DMS153 (cell line): ENCODE results near the gene SENP7.
A peak's percentile ranks its signal among the peaks of the same experiment; 100 is the strongest.
"Not testable (repeated sequence)": the region's sequence is repeated elsewhere in the genome, so short reads cannot be mapped to it uniquely, and the experiment has no call there.

Experiments
- DNase-seq: peaks from one replicate; lab custom pipeline; 2025; lab: John Stamatoyannopoulos, UW

SENP7 gene

GRCh38 chr3:101527906-101528305 is 14.9 kb upstream of the SENP7 start:
- no peak for DNase-seq

DNA sequence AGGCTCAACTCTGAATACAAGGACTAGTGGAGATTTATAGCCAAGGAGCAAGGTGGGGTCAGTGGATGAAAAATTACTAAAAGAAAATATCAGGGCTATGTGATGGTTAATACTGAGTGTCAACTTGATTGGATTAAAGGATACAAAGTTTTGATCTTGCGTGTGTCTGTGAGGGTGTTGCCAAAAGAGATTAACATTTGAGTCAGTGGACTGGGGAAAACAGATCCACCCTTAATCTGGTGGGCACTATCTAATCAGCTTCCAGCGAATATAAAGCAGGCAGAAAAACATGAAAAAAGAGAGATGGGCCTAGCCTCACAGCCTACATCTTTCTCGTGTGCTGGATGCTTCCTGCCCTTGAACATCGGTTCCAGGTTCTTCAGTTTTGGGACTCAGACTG is 14.4 kb upstream of the SENP7 start:
- DNase-seq = no peak

DNA sequence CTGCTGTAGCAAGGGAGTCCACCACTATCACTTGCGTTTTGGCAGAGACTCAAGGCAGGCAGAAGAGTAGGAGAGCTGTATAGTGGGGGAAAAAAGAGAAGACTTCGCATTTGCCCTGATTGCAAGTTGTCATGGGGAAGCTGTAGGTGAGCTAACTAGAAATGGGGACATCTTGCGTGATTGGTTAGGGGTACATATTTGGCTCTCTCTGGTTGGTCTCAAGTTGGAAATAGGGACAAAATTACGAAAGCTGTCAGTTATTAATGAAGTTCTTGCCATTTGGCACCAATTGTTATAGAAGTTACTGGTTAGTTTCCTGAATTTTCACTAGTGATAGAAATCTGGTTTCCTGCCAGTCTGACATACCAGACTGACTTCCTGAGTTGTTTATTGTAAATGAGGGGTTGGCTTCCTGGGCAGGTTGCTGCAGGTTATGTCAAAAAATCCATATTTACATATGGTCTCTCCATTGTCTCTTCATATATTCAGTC is 8.2 kb upstream of the SENP7 start:
- no peak for DNase-seq

DNA sequence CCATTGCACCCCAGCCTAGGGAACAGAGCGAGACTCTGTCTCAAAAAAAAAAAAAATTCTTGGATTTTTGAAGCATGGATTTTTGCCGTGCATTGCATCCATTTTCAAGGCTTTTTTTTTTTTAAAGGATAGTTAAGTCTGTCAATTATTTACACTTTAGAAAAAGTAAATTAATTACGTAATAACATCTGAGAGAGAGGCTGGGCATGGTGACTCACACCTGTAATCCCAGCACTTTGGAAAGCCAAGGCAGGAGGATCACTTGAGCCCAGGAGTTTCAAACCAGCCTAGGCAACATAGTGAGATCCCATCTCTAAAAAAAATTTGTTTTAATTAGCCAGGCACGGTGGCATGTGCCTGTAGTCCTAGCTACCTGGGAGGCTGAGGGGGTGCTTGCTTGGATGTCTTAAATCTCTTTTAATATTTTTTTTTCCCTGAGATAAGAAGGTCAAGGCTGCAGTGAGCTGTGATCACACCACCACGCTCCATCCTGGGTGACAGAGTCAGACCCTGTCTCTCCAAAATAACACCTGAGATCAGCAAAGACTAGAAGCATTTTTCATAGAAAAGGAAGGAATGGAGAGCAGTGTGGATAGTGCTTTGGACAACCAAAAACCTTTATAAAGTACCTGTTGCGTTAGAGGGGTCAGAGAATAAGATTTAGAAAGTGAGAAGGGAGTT is 6.8 kb upstream of the SENP7 start:
- no peak for DNase-seq

GRCh38 chr3:101518421-101518871 is 5.4 kb upstream of the SENP7 start:
- DNase-seq = no peak

DNA sequence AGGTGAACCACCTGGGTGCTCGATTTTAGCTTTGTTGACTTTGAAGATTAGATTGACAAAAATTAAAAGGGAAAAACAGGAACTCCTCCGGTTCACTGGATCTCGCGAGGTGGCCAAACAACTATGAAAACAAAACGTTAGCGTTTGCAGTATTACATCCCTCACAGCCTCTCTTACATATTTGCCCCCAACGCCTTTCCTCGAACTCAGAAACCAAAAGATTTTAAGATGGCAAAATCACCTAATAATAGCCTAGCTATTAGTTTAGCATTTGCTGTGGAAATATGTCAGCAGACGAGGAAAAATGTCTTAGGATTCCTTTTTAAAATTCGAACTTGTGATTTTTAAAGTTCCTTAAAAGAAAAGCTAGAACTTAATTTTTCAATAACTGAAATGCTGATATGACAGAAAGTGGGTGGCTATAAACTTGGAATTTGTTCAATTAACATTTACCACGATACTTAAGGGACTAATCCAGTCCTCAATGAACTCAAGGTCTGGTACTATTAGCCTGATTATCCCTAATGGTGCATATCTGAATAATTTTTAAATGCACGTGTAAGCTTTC is 491 bp upstream of the SENP7 start:
- DNase-seq = no peak

- DNase-seq = no peak
These were observed 691 bp downstream of the SENP7 start for GRCh38 chr3:101512396-101512645.

GRCh38 chr3:101509811-101510210 is 3.2 kb downstream of the SENP7 start:
- DNase-seq = no peak

GRCh38 chr3:101509281-101509680 is 3.7 kb downstream of the SENP7 start:
- no peak for DNase-seq

- DNase-seq = no peak
These were observed 11.2 kb downstream of the SENP7 start for GRCh38 chr3:101501783-101502182.

GRCh38 chr3:101500208-101500607 is 12.8 kb downstream of the SENP7 start:
- DNase-seq = no peak

GRCh38 chr3:101497803-101498202 is 15.2 kb downstream of the SENP7 start:
- DNase-seq = no peak

DNA sequence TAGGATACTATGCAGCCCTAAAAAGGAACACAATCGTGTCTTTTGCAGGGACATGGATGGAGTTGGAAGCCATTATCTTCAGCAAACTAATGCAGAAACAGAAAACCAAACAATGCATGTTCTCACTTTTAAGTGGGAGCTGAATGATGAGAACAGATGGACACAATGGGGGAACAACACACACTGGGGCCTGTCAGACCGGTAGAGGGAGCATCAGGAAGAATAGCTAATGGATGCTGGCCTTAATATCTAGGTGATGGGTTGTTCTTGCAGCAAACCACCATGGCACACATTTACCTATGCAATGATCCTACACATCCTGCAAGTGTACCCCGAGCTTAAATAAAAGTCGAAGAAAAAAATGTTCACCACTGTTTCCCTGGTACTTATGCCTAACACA is 17.5 kb downstream of the SENP7 start:
- DNase-seq = no peak

DNA sequence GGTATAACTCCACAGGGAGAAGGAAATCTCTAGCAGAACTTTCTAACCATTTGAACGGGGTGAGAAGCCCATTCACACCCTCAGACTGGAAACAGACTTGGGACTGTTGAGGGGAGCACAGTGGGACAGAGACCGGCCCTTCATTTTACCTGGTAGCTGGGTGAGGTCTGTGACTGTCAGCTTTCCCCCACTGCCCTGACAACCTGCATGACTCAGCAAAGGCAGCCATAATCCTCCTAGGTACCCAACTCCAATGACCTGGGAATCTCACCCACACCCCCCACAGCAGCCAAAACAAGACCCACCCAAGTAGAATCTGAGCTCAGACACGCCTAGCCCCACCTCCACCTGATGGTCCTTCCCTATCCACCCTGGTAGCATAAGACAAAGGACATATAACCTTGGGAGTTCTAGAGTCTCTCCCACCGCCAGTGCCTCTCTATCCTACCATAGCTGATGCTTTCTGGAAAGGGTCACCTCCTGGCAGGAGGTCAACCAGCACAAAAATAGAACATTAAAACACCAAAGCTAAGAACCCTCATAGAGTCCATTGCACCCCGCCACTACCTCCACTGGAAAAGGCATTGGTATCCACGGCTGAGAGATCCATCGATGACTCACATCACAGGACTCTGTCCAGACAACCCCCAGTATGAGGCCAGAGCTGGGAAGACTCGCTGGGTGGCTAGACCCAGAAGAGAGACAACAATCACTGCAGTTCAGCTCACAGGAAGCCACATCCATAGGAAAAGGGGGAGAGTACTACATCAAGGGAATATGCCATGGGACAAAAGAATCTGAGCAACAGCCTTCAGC is 28.0 kb downstream of the SENP7 start:
- DNase-seq = no peak

- DNase-seq = no peak
These were observed 34.0 kb downstream of the SENP7 start for GRCh38 chr3:101478980-101479379.

- not testable (repeated sequence) for DNase-seq
These were observed 38.0 kb downstream of the SENP7 start for GRCh38 chr3:101474841-101475552.

DNA sequence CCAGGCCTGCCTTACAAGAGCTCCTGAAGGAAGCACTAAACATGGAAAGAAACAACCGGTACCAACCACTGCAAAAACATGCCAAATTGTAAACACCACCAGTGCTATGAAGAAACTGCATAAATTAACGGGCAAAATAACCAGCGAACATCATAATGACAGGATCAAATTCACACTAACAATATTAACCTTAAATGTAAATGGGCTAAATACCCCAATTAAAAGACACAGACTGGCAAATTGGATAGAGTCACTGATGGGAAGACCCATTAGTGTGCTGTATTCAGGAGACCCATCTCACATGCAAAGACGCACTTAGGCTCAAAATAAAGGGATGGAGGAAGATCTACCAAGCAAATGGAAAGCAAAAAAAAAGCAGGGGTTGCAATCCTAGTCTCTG is 44.3 kb downstream of the SENP7 start:
- DNase-seq = not testable (repeated sequence)

DNA sequence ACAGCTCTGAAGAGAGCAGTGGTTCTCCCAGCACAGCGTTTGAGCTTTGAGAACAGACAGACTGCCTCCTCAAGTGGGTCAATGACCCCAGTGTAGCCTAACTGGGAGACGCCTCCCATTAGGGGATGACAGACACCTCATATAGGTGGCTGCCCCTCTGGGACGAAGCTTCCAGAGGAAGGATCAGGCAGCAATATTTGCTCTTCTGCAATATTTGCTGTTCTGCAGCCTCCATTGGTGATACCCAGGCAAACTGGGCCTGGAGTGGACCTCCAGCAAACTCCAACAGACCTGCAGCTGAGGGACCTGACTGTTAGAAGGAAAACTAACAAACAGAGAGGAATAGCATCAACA is 45.7 kb downstream of the SENP7 start:
- not testable (repeated sequence) for DNase-seq

DNA sequence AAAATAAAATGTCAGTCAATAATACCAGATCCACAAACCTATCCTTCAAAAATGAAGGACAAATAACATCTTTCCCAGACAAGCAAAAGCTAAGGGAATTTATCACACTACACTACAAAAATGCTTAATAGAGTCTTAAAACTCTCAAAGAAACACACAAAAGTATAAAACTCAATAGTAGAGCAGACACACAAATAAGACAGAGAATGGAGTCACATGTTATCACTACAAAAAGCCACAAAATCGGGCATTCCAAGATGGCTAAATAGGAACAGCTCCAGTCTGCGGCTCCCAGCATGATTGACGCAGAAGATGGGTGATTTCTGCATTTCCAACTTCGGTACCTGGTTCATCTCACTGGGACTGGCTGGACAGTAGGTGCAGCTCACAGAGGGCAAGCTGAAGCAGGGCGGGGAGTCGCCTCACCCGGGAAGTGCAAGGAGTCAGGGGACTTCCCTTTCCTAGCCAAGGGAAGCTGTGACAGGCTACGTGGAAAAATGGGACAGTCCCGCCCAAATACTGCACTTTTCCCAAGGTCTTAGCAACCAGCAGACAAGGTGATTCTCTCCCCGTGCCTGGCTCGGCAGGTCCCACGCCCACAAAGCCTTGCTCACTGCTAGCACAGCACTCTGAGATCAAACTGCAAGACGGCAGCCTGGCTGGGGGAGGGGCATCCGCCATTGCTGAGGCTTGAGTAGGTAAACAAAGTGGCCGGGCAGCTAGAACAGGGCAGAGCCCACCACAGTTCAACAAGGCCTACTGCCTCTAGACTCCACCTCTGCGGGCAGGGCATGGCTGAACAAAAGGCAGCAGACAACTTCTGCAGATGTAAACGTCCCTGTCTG is 46.3 kb downstream of the SENP7 start:
- DNase-seq = peak; percentile 12

DNA sequence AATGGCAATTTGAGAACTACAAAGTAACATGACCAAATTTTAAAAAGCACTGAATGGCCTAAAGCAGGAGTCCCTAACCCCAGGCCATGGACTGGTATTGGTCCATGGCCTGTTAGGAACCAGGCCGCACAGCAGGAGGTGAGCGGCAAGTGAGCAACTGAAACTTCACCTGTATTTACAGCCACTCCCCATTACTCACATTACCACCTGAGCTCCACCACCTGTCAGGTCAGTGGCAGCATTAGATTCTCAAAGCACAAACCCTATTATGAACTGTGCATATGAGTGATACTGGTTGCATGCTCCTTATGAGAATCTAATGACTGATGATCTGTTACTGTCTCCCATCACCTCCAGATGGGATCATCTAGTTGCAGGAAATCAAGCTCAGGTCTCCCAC is 48.8 kb downstream of the SENP7 start:
- no peak for DNase-seq

DNA sequence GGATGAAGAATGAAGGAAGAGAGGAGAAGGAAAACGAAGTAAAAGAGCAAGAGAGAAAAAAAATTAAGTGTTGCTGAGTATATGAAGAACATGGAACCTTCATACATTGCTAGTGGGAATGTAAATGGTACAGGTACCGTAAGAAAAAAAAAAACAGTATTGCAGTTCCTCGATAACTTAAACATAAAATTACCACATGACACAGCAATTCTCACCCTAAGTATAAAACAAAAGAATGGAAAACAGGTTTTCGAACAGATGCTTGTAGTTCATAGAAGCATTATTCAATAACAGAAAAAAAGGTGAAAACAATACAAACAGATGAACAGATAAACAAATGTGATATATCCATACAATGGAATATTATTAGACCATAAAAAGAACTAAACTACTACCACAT is 51.6 kb downstream of the SENP7 start:
- no peak for DNase-seq

DNA sequence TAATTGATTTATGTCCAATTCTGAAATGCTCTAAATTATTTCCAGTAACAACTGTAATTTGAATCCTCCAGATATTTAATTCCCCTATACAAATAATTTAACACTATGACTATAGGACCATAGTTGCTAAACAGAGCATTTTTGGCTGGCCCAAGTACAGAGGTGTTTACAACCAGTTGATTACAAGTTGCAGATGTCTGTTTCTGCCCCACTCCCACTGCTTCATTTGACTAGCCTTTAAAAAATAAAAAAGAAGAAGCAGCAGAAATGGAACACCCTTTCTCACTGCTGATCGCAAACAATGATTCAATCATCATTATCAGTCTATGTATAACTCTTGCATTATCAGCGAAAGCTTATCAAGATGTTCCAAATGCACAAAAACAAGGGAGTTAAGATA is 54.6 kb downstream of the SENP7 start:
- DNase-seq = no peak
